Glutamatergic neuron (in vitro differentiated cells): ENCODE results near the gene SPATA17. TPM values are rescaled to one million over a fixed set of nuclear protein-coding genes. Genes with fewer than 3 reads are reported as not detected.

Experiments used
- DNase-seq: peaks from one replicate; pipeline ENCODE4 v3.0.0; 2022
- H3K27ac Mint-ChIP-seq: one replicate; pipeline ENCODE4 v1.8.0; 2020; ENCODE audit warnings: mild to moderate bottlenecking, mixed read lengths, inconsistent platforms; ENCODE audit not compliant: unreplicated experiment
- H3K27me3 Mint-ChIP-seq: one replicate; pipeline ENCODE4 v1.8.0; 2020; ENCODE audit warnings: mild to moderate bottlenecking, moderate library complexity, mixed read lengths, inconsistent platforms; ENCODE audit not compliant: unreplicated experiment
- H3K36me3 Mint-ChIP-seq: one replicate; pipeline ENCODE4 v1.8.0; 2020; ENCODE audit warnings: mild to moderate bottlenecking, mixed read lengths, inconsistent platforms; ENCODE audit not compliant: unreplicated experiment
- H3K4me1 Mint-ChIP-seq: one replicate; pipeline ENCODE4 v1.8.0; 2020; ENCODE audit warnings: mild to moderate bottlenecking, low read depth, mixed read lengths, inconsistent platforms; ENCODE audit not compliant: unreplicated experiment
- H3K4me3 Mint-ChIP-seq: one replicate; pipeline ENCODE4 v1.8.0; 2020; ENCODE audit warnings: mild to moderate bottlenecking, mixed read lengths, inconsistent platforms; ENCODE audit not compliant: unreplicated experiment
- H3K9me3 Mint-ChIP-seq: one replicate; pipeline ENCODE4 v1.8.0; 2020; ENCODE audit warnings: mild to moderate bottlenecking, moderate library complexity, mixed read lengths, inconsistent platforms; ENCODE audit not compliant: unreplicated experiment
- CTCF ChIP-seq: fragments of 200-600 bp; sonication (generic); IDR thresholded peaks from one replicate; pipeline ENCODE4 v1.5.0; 2021; ENCODE audit not compliant: partially characterized antibody, unreplicated experiment
- total RNA-seq: library from RNA; stranded (reverse); fragmentation: NEBNext Ultra II Directional; extraction: Animal tissue kit (Norgen Biotek cat#: 25700); gene quantifications from one replicate; pipeline ENCODE4 v1.2.1, GENCODE V29; 2021; ENCODE audit not compliant: unreplicated experiment

The SPATA17 gene
- total RNA-seq, 1 donor from 2014 or later, result 0.78 TPM

GRCh38 chr1:217620814-217621213 lies 10.3 kb upstream of the SPATA17 start:
- Mint-ChIP-seq H3K4me1 (no peaks in the 10 kb centered on the region), H3K36me3 (no peaks in the 10 kb centered on the region), H3K27me3 (no peaks in the 10 kb centered on the region), H3K27ac (no peak overlapping the region), H3K4me3 (no peak overlapping the region), H3K9me3 (no peaks in the 10 kb centered on the region)
- no peak for DNase-seq
- no peak for TF ChIP-seq CTCF

GRCh38 chr1:217622042-217622441 lies 9.1 kb upstream of the SPATA17 start:
- no peak overlapping the region for H3K27ac Mint-ChIP-seq
- no peaks in the 10 kb centered on the region for H3K27me3 Mint-ChIP-seq
- no peaks in the 10 kb centered on the region for H3K36me3 Mint-ChIP-seq
- DNase-seq, result no peak
- TF ChIP-seq CTCF, result no peak
- no peaks in the 10 kb centered on the region for H3K4me1 Mint-ChIP-seq
- H3K4me3 Mint-ChIP-seq, result no peak overlapping the region
- no peaks in the 10 kb centered on the region for H3K9me3 Mint-ChIP-seq

GRCh38 chr1:217626321-217626720 lies 4.8 kb upstream of the SPATA17 start:
- no peak for DNase-seq
- no peak for TF ChIP-seq CTCF
- Mint-ChIP-seq H3K9me3 (no peaks in the 10 kb centered on the region), H3K36me3 (no peaks in the 10 kb centered on the region), H3K4me3 (no peak overlapping the region), H3K27me3 (no peaks in the 10 kb centered on the region), H3K4me1 (peaks cover 7% of the 10 kb centered on the region), H3K27ac (no peak overlapping the region)

GRCh38 chr1:217627431-217627830 lies 3.7 kb upstream of the SPATA17 start:
- H3K9me3 Mint-ChIP-seq, result no peaks in the 10 kb centered on the region
- H3K27me3 Mint-ChIP-seq, result no peaks in the 10 kb centered on the region
- no peak overlapping the region for H3K27ac Mint-ChIP-seq
- peaks cover 8% of the 10 kb centered on the region for H3K4me1 Mint-ChIP-seq
- no peak for TF ChIP-seq CTCF
- H3K4me3 Mint-ChIP-seq, result no peak overlapping the region
- no peaks in the 10 kb centered on the region for H3K36me3 Mint-ChIP-seq
- DNase-seq, result no peak

GRCh38 chr1:217642455-217642854 lies 11.3 kb downstream of the SPATA17 start:
- TF ChIP-seq CTCF, result no peak
- Mint-ChIP-seq H3K4me3 (no peak overlapping the region), H3K9me3 (no peaks in the 10 kb centered on the region), H3K27me3 (peaks cover 2% of the 10 kb centered on the region), H3K36me3 (no peaks in the 10 kb centered on the region), H3K27ac (no peak overlapping the region), H3K4me1 (no peaks in the 10 kb centered on the region)
- no peak for DNase-seq
